IPS DF 6.9 (cell line): ENCODE results near the gene ARHGEF10L.

Source experiments
- DNase-seq: peaks from one replicate; pipeline ENCODE4 v3.0.0-alpha.2; 2013; ENCODE audit warnings: low read depth, low spot score
- H3K27ac ChIP-seq: one replicate; pipeline ENCODE4 v1.5.1; 2013; ENCODE audit warnings: low read length, control low read depth
- H3K27me3 ChIP-seq: 2 replicates; pipeline ENCODE4 v1.6.1; 2013; ENCODE audit warnings: mild to moderate bottlenecking, low read length; ENCODE audit not compliant: control insufficient read depth, insufficient read depth
- H3K36me3 ChIP-seq: 2 replicates; pipeline ENCODE4 v1.6.1; 2013; ENCODE audit warnings: low read length; ENCODE audit not compliant: control insufficient read depth, insufficient read depth
- H3K4me1 ChIP-seq: 2 replicates; pipeline ENCODE4 v1.6.1; 2013; ENCODE audit warnings: low read length; ENCODE audit not compliant: control insufficient read depth, insufficient read depth
- H3K4me3 ChIP-seq: 2 replicates; pipeline ENCODE4 v1.5.1; 2013; ENCODE audit warnings: mild to moderate bottlenecking, low read length
- H3K9me3 ChIP-seq: 2 replicates; pipeline ENCODE4 v1.6.1; 2013; ENCODE audit warnings: low read length, inconsistent platforms; ENCODE audit not compliant: control insufficient read depth, insufficient read depth
- WGBS: extraction: QIAGEN DNeasy Blood & Tissue Kit; methylation state at CpG from one replicate; pipeline ENCODE4 v1.1.7; 2013; ENCODE audit warnings: mixed read lengths, missing lambda C conversion rate; ENCODE audit not compliant: insufficient read length, insufficient coverage; 5-methylcytosine and 5-hydroxymethylcytosine counted together

The ARHGEF10L gene

DNA sequence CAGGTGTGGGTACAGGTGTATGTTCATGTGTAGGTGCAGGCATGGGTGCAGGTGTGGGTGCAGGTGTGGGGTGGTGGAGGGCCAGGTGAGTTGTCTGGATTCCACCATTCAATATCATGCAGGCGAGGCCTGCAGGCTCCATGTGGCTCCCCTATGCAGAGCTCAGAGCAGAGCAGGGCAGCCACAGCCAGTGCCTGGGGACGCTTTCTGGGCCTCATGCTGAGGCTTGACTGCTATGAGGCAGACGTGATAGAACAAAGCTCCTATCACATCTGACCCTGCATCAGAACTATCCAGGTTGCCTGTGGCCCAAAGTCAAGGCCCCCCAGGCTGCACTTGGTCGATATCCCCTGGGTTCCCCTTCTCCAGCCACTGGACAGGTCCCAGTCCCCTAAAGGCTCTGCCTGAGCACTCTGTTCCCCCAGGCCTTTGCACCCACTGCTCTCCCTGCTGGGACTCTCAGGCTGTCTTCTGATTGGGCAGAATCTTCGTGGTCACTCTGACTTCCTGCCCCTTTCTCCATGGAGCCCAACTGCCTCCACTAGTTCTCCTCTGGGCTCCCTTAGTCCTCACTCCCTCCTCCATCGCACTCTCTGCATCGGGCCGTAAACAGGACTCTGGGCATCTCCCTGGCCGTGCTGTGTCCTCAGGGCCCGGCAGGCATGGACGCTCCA is 137.0 kb downstream of the ARHGEF10L start:
- no peak overlapping the region for H3K27ac ChIP-seq
- H3K9me3 ChIP-seq = no peaks in the 10 kb centered on the region
- WGBS = no CpG with 5 or more reads among the region's 11 CpGs
- DNase-seq = no peak
- no peaks in the 10 kb centered on the region; the same call in 1 of the 2 replicates for H3K36me3 ChIP-seq
- no peak overlapping the region for H3K4me3 ChIP-seq
- H3K4me1 ChIP-seq = peaks cover 2% of the 10 kb centered on the region; the same call in 1 of the 2 replicates
- no peaks in the 10 kb centered on the region for H3K27me3 ChIP-seq

- Histone ChIP-seq H3K4me1 (no peaks in the 10 kb centered on the region), H3K9me3 (no peaks in the 10 kb centered on the region), H3K36me3 (no peaks in the 10 kb centered on the region; the same call in 1 of the 2 replicates), H3K27ac (no peak overlapping the region), H3K4me3 (no peak overlapping the region), H3K27me3 (no peaks in the 10 kb centered on the region)
- DNase-seq = no peak
- no CpG with 5 or more reads among the region's 6 CpGs for WGBS
These were observed 138.5 kb downstream of the ARHGEF10L start for GRCh38 chr1:17678011-17678410.

- no CpG with 5 or more reads among the region's 16 CpGs for WGBS
- no peak overlapping the region for H3K27ac ChIP-seq
These were observed 140.4 kb downstream of the ARHGEF10L start for GRCh38 chr1:17679856-17680255.

GRCh38 chr1:17680308-17680707 is 140.8 kb downstream of the ARHGEF10L start:
- no peak overlapping the region for H3K27ac ChIP-seq
- H3K4me1 ChIP-seq = no peaks in the 10 kb centered on the region; the same call in 1 of the 2 replicates
- DNase-seq = no peak
- H3K9me3 ChIP-seq = no peaks in the 10 kb centered on the region
- H3K27me3 ChIP-seq = no peaks in the 10 kb centered on the region
- WGBS = no CpG with 5 or more reads among the region's 10 CpGs
- no peaks in the 10 kb centered on the region; the same call in 1 of the 2 replicates for H3K36me3 ChIP-seq
- H3K4me3 ChIP-seq = no peak overlapping the region

More at GRCh38 chr1:17679856-17680255, 140.4 kb downstream of the ARHGEF10L start:
- no peaks in the 10 kb centered on the region; the same call in 1 of the 2 replicates for H3K36me3 ChIP-seq
- H3K9me3 ChIP-seq = no peaks in the 10 kb centered on the region
- DNase-seq = no peak
- no peaks in the 10 kb centered on the region for H3K27me3 ChIP-seq
- no peak overlapping the region for H3K4me3 ChIP-seq
- H3K4me1 ChIP-seq = no peaks in the 10 kb centered on the region; the same call in 1 of the 2 replicates

- WGBS = no CpG with 5 or more reads among the region's 4 CpGs
- no peaks in the 10 kb centered on the region for H3K9me3 ChIP-seq
- DNase-seq = no peak
- no peak overlapping the region for H3K27ac ChIP-seq
- peaks cover under 1% of the 10 kb centered on the region; the same call in 1 of the 2 replicates for H3K36me3 ChIP-seq
- H3K4me3 ChIP-seq = no peak overlapping the region
- no peaks in the 10 kb centered on the region; the same call in 1 of the 2 replicates for H3K27me3 ChIP-seq
- H3K4me1 ChIP-seq = no peaks in the 10 kb centered on the region; the same call in 1 of the 2 replicates
These were observed 142.9 kb downstream of the ARHGEF10L start for GRCh38 chr1:17682400-17682799.

DNA sequence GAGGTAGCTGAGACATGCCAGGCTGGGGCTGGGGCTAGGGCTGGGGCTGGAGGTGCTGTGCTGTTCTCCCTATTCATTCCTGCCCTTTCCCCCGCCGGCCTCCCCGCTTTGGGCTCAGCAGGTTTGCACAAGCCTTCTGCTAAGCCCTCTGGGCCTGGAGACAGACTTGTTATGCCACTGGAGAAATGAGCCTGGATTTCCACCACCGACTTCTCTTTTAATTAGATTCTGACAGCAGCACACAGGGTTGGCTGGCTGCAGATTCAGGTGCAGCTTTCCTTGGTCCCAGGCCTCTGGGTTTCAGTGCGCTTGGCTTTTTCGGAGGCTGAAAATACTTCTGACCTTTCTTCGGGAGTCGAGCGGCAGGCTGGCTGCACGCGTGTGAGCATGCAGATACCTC is 144.1 kb downstream of the ARHGEF10L start:
- no peak overlapping the region for H3K27ac ChIP-seq
- H3K4me1 ChIP-seq = no peaks in the 10 kb centered on the region; the same call in 1 of the 2 replicates
- H3K36me3 ChIP-seq = peaks cover 6% of the 10 kb centered on the region; the same call in 1 of the 2 replicates
- H3K27me3 ChIP-seq = no peaks in the 10 kb centered on the region; the same call in 1 of the 2 replicates
- no peak for DNase-seq
- no peaks in the 10 kb centered on the region for H3K9me3 ChIP-seq
- WGBS = no CpG with 5 or more reads among the region's 11 CpGs
- no peak overlapping the region for H3K4me3 ChIP-seq

- no CpG with 5 or more reads among the region's 8 CpGs for WGBS
- peaks cover 8% of the 10 kb centered on the region; the same call in 1 of the 2 replicates for H3K36me3 ChIP-seq
- H3K9me3 ChIP-seq = no peaks in the 10 kb centered on the region
- H3K4me3 ChIP-seq = no peak overlapping the region
- no peak overlapping the region for H3K27ac ChIP-seq
- DNase-seq = no peak
- H3K4me1 ChIP-seq = no peaks in the 10 kb centered on the region; the same call in 1 of the 2 replicates
- H3K27me3 ChIP-seq = no peaks in the 10 kb centered on the region; the same call in 1 of the 2 replicates
These were observed 145.3 kb downstream of the ARHGEF10L start for GRCh38 chr1:17684810-17685209.

DNA sequence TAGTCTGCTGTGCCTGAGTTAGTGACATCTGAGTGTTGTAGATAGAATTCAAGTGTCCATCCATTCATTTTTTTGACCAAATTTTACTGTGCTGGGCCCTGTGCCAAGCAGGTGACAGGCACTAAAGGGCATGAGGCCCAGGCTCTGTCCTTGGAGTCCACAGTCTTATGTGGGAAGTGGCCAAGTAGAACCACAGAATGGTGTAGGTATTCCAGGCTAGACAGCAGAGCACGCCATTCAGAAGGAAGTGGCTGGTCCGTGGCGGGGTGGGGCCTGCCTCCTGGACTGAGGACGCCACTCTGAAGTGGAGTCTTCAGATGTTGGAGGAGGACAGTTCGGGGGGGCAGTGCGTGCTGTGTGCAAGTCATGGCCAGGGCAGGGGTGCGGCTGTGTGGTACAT is 146.8 kb downstream of the ARHGEF10L start:
- Histone ChIP-seq H3K9me3 (no peaks in the 10 kb centered on the region), H3K36me3 (peaks cover 8% of the 10 kb centered on the region; the same call in 1 of the 2 replicates), H3K27me3 (no peaks in the 10 kb centered on the region; the same call in 1 of the 2 replicates), H3K27ac (no peak overlapping the region), H3K4me3 (no peak overlapping the region), H3K4me1 (no peaks in the 10 kb centered on the region; the same call in 1 of the 2 replicates)
- DNase-seq = no peak
- WGBS = no CpG with 5 or more reads among the region's 7 CpGs

GRCh38 chr1:17687145-17687544 is 147.6 kb downstream of the ARHGEF10L start:
- no peaks in the 10 kb centered on the region; the same call in 1 of the 2 replicates for H3K4me1 ChIP-seq
- no CpG with 5 or more reads among the region's 7 CpGs for WGBS

GRCh38 chr1:17688217-17688810 is 148.8 kb downstream of the ARHGEF10L start:
- no CpG with 5 or more reads among the region's 8 CpGs for WGBS
- Histone ChIP-seq H3K4me3 (no peak overlapping the region), H3K27ac (no peak overlapping the region), H3K36me3 (peaks cover 8% of the 10 kb centered on the region; the same call in 1 of the 2 replicates), H3K27me3 (no peaks in the 10 kb centered on the region; the same call in 1 of the 2 replicates), H3K4me1 (no peaks in the 10 kb centered on the region; the same call in 1 of the 2 replicates), H3K9me3 (no peaks in the 10 kb centered on the region)
- DNase-seq = no peak

More at GRCh38 chr1:17687145-17687544, 147.6 kb downstream of the ARHGEF10L start:
- H3K27ac ChIP-seq = no peak overlapping the region
- peaks cover 8% of the 10 kb centered on the region; the same call in 1 of the 2 replicates for H3K36me3 ChIP-seq
- H3K27me3 ChIP-seq = no peaks in the 10 kb centered on the region; the same call in 1 of the 2 replicates
- no peak for DNase-seq
- no peaks in the 10 kb centered on the region for H3K9me3 ChIP-seq
- no peak overlapping the region for H3K4me3 ChIP-seq
